HepG2 (cell line): ENCODE measurements around the gene JMJD8. TPM values are rescaled to one million over a fixed set of nuclear protein-coding genes. Genes with fewer than 3 reads are reported as not detected.

Experiments
- CREB1 ChIP-seq, 2 experiments: fragments of 450-650 bp in 1 of 2; IDR thresholded peaks; 2 replicates each; pipeline ENCODE4 v1.6.1; 2016 to 2017; ENCODE audit warnings: control low read depth in 1 of 2, mild to moderate bottlenecking in 1 of 2, missing compliant biosample characterization in 1 of 2, missing genetic modification characterization in 1 of 2
- KLF12 ChIP-seq: sonication (generic); formaldehyde crosslinking; IDR thresholded peaks from 2 replicates; pipeline ENCODE4 v1.4.0; 2020; ENCODE audit warnings: missing genetic modification reagents, borderline replicate concordance
- KLF13 ChIP-seq: sonication (generic); formaldehyde crosslinking; IDR thresholded peaks from 2 replicates; pipeline ENCODE4 v1.4.0; 2020; ENCODE audit warnings: mild to moderate bottlenecking, missing genetic modification reagents
- SCMH1 ChIP-seq: sonication (generic); formaldehyde crosslinking; IDR thresholded peaks from 2 replicates; pipeline ENCODE4 v1.9.0; 2021; ENCODE audit warnings: missing genetic modification reagents, mild to moderate bottlenecking, borderline replicate concordance
- SNAI1 ChIP-seq: sonication (generic); formaldehyde crosslinking; IDR thresholded peaks from 2 replicates; pipeline ENCODE4 v1.5.0; 2020; ENCODE audit warnings: mild to moderate bottlenecking, missing genetic modification reagents, borderline replicate concordance
- SYNCRIP ChIP-seq: fragments of 200-400 bp; formaldehyde crosslinking; IDR thresholded peaks from 2 replicates; pipeline ENCODE4 v1.6.1; 2018; ENCODE audit warnings: mild to moderate bottlenecking, low read depth, low read length; ENCODE audit not compliant: insufficient read depth
- ZKSCAN5 ChIP-seq: sonication (generic); formaldehyde crosslinking; IDR thresholded peaks from 2 replicates; pipeline ENCODE4 v1.5.1; 2020; ENCODE audit warnings: mild to moderate bottlenecking, missing genetic modification reagents
- ZNF232 ChIP-seq: sonication (generic); formaldehyde crosslinking; IDR thresholded peaks from 2 replicates; pipeline ENCODE4 v1.4.0; 2020; ENCODE audit warnings: missing genetic modification reagents, borderline replicate concordance
- ZNF333 ChIP-seq: sonication (generic); formaldehyde crosslinking; IDR thresholded peaks from 2 replicates; pipeline ENCODE4 v1.4.0; 2020; ENCODE audit warnings: mild to moderate bottlenecking, missing genetic modification reagents, borderline replicate concordance
- ZNF441 ChIP-seq: sonication (generic); formaldehyde crosslinking; IDR thresholded peaks from 2 replicates; pipeline ENCODE4 v1.7.0; 2021; ENCODE audit warnings: missing genetic modification reagents, borderline replicate concordance
- ZNF552 ChIP-seq: sonication (generic); formaldehyde crosslinking; IDR thresholded peaks from 2 replicates; pipeline ENCODE4 v1.9.0; 2022; ENCODE audit warnings: missing genetic modification reagents, mild to moderate bottlenecking, borderline replicate concordance
- ZNF781 ChIP-seq: sonication (generic); formaldehyde crosslinking; IDR thresholded peaks from 2 replicates; pipeline ENCODE4 v1.5.1; 2020; ENCODE audit warnings: borderline replicate concordance, mild to moderate bottlenecking, missing genetic modification reagents; ENCODE audit errors: not compliant biosample characterization
- ZNF850 ChIP-seq: sonication (generic); formaldehyde crosslinking; conservative IDR thresholded peaks from 2 replicates; pipeline ENCODE4 v1.9.0; 2021; ENCODE audit warnings: mild to moderate bottlenecking, missing genetic modification reagents
- polyA plus RNA-seq, 8 experiments: library from polyadenylated mRNA; depleted of rRNA in 3 of 8; stranded (reverse) in 7 of 8; unstranded in 1 of 8; fragments of >200 nt; fragmentation: Illumina TruSeq in 4 of 8; extraction: Trizol in 4 of 8; gene quantifications; 2 replicates each; pipeline versions ENCODE4 v1.2.1 to v1.2.3, GENCODE V29; 2011 to 2016; ENCODE audit warnings: low read depth in 4 of 8, missing spikeins in 1 of 8, mixed read lengths in 1 of 8; ENCODE audit not compliant: insufficient read depth in 1 of 8
- total RNA-seq, 5 experiments: library from RNA; depleted of rRNA; stranded (reverse); fragments of >200 nt; fragmentation: Illumina TruSeq; extraction: Trizol; gene quantifications; 2 replicates each; pipeline ENCODE4 v1.2.3, GENCODE V29; 2016; ENCODE audit warnings: low read depth in 1 of 5
- TF ChIP-seq, protein P1 (sequence below): sonication (generic); formaldehyde crosslinking; IDR thresholded peaks from 2 replicates; pipeline ENCODE4 v1.5.1; 2020; ENCODE audit warnings: mild to moderate bottlenecking, missing genetic modification reagents, borderline replicate concordance
- TF ChIP-seq, protein P2 (sequence below): sonication (generic); formaldehyde crosslinking; IDR thresholded peaks from 2 replicates; pipeline ENCODE4 v1.9.0; 2021; ENCODE audit warnings: missing genetic modification reagents, mild to moderate bottlenecking, borderline replicate concordance
- TF ChIP-seq, protein P3 (sequence below): sonication (generic); formaldehyde crosslinking; IDR thresholded peaks from 2 replicates; pipeline ENCODE4 v1.5.0; 2020; ENCODE audit warnings: missing genetic modification reagents, mild to moderate bottlenecking, borderline replicate concordance
- TF ChIP-seq, protein P4 (sequence below): sonication (generic); formaldehyde crosslinking; IDR thresholded peaks from 2 replicates; pipeline ENCODE4 v1.9.0; 2022; ENCODE audit warnings: low read depth, missing genetic modification reagents

JMJD8 gene
- total and polyA plus RNA-seq, 2 of the 13 experiments (the other 11 are each of a cell fraction or from before 2014, with no cell fraction given) = 2.6 to 11.8 TPM

DNA sequence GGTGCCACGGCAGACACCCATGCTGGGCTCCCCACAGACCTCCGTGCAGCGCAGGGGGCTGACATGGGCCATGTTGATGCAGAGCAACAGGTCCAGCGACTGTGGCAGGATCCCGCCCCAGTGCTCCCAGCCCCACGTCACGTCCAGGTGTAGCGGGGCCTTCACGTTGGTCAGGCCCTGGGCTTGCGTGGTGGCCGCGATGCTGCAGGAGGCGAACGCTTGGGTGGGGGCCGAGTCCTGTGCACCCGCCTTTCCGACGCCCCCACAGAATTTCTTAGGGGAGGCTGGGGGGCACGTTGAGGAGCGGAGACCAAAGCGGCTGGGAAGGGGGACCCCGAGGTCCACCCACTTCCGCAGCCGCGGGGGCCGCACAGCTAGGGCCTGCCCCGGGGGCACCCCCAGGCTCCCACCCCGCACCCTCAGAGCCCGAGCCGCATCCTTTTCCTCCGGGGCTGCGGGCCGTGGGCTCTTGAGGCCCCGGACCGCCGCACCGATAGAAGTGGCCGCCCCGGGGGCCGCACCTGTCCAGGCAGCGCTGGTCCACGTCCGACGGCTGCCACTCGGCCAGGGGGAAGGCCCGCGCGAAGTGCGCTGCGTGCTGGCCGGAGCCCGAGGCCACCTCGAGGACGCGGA is 48.4 kb downstream of the JMJD8 start (continued):
- TF ChIP-seq, protein P1, sequence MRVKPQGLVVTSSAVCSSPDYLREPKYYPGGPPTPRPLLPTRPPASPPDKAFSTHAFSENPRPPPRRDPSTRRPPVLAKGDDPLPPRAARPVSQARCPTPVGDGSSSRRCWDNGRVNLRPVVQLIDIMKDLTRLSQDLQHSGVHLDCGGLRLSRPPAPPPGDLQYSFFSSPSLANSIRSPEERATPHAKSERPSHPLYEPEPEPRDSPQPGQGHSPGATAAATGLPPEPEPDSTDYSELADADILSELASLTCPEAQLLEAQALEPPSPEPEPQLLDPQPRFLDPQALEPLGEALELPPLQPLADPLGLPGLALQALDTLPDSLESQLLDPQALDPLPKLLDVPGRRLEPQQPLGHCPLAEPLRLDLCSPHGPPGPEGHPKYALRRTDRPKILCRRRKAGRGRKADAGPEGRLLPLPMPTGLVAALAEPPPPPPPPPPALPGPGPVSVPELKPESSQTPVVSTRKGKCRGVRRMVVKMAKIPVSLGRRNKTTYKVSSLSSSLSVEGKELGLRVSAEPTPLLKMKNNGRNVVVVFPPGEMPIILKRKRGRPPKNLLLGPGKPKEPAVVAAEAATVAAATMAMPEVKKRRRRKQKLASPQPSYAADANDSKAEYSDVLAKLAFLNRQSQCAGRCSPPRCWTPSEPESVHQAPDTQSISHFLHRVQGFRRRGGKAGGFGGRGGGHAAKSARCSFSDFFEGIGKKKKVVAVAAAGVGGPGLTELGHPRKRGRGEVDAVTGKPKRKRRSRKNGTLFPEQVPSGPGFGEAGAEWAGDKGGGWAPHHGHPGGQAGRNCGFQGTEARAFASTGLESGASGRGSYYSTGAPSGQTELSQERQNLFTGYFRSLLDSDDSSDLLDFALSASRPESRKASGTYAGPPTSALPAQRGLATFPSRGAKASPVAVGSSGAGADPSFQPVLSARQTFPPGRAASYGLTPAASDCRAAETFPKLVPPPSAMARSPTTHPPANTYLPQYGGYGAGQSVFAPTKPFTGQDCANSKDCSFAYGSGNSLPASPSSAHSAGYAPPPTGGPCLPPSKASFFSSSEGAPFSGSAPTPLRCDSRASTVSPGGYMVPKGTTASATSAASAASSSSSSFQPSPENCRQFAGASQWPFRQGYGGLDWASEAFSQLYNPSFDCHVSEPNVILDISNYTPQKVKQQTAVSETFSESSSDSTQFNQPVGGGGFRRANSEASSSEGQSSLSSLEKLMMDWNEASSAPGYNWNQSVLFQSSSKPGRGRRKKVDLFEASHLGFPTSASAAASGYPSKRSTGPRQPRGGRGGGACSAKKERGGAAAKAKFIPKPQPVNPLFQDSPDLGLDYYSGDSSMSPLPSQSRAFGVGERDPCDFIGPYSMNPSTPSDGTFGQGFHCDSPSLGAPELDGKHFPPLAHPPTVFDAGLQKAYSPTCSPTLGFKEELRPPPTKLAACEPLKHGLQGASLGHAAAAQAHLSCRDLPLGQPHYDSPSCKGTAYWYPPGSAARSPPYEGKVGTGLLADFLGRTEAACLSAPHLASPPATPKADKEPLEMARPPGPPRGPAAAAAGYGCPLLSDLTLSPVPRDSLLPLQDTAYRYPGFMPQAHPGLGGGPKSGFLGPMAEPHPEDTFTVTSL (CRISPR knock-in tag) = no peak
- TF ChIP-seq ZNF781 (CRISPR knock-in tag) (no peak), KLF12 (CRISPR knock-in tag) (no peak), SCMH1 (CRISPR knock-in tag) (no peak), KLF13 (CRISPR knock-in tag) (no peak), ZNF552 (CRISPR knock-in tag) (0 out of 2 replicates have a peak, but pooled peaks have one; percentile 73), CREB1 (IDR thresholded peaks at IDR 0.05) (no peak), CREB1 (CRISPR knock-in tag; IDR thresholded peaks at IDR 0.05) (no peak), ZNF850 (no peak), ZNF232 (no peak), SNAI1 (CRISPR knock-in tag) (no peak), ZKSCAN5 (no peak), SYNCRIP (no peak), ZNF333 (CRISPR knock-in tag) (no peak), ZNF441 (CRISPR knock-in tag) (no peak)
- TF ChIP-seq, protein P2, sequence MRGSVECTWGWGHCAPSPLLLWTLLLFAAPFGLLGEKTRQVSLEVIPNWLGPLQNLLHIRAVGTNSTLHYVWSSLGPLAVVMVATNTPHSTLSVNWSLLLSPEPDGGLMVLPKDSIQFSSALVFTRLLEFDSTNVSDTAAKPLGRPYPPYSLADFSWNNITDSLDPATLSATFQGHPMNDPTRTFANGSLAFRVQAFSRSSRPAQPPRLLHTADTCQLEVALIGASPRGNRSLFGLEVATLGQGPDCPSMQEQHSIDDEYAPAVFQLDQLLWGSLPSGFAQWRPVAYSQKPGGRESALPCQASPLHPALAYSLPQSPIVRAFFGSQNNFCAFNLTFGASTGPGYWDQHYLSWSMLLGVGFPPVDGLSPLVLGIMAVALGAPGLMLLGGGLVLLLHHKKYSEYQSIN = peak; percentile 64; the same call in 1 of the 2 replicates
- TF ChIP-seq, protein P3, sequence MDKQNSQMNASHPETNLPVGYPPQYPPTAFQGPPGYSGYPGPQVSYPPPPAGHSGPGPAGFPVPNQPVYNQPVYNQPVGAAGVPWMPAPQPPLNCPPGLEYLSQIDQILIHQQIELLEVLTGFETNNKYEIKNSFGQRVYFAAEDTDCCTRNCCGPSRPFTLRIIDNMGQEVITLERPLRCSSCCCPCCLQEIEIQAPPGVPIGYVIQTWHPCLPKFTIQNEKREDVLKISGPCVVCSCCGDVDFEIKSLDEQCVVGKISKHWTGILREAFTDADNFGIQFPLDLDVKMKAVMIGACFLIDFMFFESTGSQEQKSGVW (CRISPR knock-in tag) = peak; percentile 68; the same call in 1 of the 2 replicates
- TF ChIP-seq, protein P4, sequence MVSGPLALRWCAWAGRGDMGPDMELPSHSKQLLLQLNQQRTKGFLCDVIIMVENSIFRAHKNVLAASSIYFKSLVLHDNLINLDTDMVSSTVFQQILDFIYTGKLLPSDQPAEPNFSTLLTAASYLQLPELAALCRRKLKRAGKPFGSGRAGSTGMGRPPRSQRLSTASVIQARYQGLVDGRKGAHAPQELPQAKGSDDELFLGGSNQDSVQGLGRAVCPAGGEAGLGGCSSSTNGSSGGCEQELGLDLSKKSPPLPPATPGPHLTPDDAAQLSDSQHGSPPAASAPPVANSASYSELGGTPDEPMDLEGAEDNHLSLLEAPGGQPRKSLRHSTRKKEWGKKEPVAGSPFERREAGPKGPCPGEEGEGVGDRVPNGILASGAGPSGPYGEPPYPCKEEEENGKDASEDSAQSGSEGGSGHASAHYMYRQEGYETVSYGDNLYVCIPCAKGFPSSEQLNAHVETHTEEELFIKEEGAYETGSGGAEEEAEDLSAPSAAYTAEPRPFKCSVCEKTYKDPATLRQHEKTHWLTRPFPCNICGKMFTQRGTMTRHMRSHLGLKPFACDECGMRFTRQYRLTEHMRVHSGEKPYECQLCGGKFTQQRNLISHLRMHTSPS = no peak
